ENCODE data around the gene ICOS. TPM values are rescaled to one million over a fixed set of nuclear protein-coding genes. Genes with fewer than 3 reads are reported as not detected.

The ICOS gene
- total and polyA plus RNA-seq, 2 donors (not counting 3 experiments of a cell fraction or from before 2014, with no cell fraction given): not detected

DNA sequence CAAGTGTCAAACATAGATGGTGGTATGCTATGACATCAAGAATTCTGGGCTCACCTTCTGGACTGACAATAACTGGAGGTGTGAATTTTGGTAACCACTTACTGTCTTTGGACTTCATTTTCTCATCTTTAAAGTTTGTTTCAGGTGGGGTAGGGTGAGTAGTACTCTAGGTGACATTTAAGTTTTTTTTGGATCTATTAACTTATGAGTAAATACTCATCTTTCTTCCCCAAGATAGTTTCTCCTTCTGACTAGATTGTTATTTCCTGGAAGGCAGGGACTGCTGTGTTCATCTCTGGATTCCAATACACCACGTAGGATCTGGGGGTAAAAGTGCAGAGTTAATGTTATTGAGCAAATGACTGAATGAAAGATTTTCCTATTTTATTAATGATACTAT, 55.9 kb downstream of the ICOS start:
- Histone ChIP-seq H2AFZ (ENCODE audit: low read depth, low read length) (no peak overlapping the region), H3K36me3 (ENCODE audit: control insufficient read depth in 2 of 2, extremely low read depth in 1 of 2, insufficient read depth in 2 of 2, low read length in 2 of 2) (no peaks in the 10 kb centered on the region), H3K4me3 (replicated peaks in 1 of 3; ENCODE audit: insufficient read depth in 1 of 3, low read depth in 1 of 3, low read length in 3 of 3) (no peak overlapping the region), H3K79me2 (ENCODE audit: control insufficient read depth, insufficient read depth, low read length) (no peaks in the 10 kb centered on the region), H3K9ac (replicated peaks; ENCODE audit: extremely low read depth, insufficient read depth, low read length) (no peak overlapping the region), H3K27ac (ENCODE audit: insufficient read depth, low read depth, low read length) (no peak overlapping the region), H3K9me1 (replicated peaks; ENCODE audit: control insufficient read depth, extremely low read depth, insufficient read depth, low read length) (no peaks in the 10 kb centered on the region), H3K9me3 (replicated peaks; ENCODE audit: control insufficient read depth, insufficient read depth, low read length) (no peaks in the 10 kb centered on the region), H3K27me3 (ENCODE audit: control insufficient read depth in 2 of 2, insufficient read depth in 2 of 2, low read length in 2 of 2) (peaks cover 3 to 6% of the 10 kb centered on the region in 2 experiments), H3K4me2 (ENCODE audit: insufficient read depth, low read length) (no peak overlapping the region), H3K4me1 (ENCODE audit: control insufficient read depth, extremely low read depth, insufficient read depth, low read length) (no peaks in the 10 kb centered on the region), H4K20me1 (replicated peaks; ENCODE audit: control insufficient read depth, extremely low read depth, insufficient read depth, low read length) (no peaks in the 10 kb centered on the region)
- dilution Hi-C loops (cut with MboI; ENCODE audit: extremely low pct_ligation_motif_present, low sequenced_read_pairs) (no loop called here), intact Hi-C loops (cut with micrococcal nuclease) (no loop called here)
- no peak for FAIRE-seq
- DNase-seq (ENCODE audit: low read depth, low spot score): no peak
- ChIA-PET CTCF (no interaction called here), POLR2A (no interaction called here)
- BruUV-seq (replicated peaks): no TSS peak
- TF ChIP-seq, protein P1, sequence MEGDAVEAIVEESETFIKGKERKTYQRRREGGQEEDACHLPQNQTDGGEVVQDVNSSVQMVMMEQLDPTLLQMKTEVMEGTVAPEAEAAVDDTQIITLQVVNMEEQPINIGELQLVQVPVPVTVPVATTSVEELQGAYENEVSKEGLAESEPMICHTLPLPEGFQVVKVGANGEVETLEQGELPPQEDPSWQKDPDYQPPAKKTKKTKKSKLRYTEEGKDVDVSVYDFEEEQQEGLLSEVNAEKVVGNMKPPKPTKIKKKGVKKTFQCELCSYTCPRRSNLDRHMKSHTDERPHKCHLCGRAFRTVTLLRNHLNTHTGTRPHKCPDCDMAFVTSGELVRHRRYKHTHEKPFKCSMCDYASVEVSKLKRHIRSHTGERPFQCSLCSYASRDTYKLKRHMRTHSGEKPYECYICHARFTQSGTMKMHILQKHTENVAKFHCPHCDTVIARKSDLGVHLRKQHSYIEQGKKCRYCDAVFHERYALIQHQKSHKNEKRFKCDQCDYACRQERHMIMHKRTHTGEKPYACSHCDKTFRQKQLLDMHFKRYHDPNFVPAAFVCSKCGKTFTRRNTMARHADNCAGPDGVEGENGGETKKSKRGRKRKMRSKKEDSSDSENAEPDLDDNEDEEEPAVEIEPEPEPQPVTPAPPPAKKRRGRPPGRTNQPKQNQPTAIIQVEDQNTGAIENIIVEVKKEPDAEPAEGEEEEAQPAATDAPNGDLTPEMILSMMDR (IDR thresholded peaks at IDR 0.05; ENCODE audit: extremely low read depth in 1 of 2, insufficient read depth in 1 of 2, low read depth in 1 of 2, low read length in 2 of 2): no peak
- TF ChIP-seq JUN (IDR thresholded peaks at IDR 0.05; ENCODE audit: borderline replicate concordance, insufficient read depth, insufficient read length, low read depth): no peak
- TF ChIP-seq, protein P2, sequence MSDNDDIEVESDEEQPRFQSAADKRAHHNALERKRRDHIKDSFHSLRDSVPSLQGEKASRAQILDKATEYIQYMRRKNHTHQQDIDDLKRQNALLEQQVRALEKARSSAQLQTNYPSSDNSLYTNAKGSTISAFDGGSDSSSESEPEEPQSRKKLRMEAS (IDR thresholded peaks at IDR 0.05; ENCODE audit: insufficient read depth, insufficient read length): no peak
- TF ChIP-seq MYC (IDR thresholded peaks at IDR 0.05; ENCODE audit: low read depth, low read length): no peak
- no peak for TF ChIP-seq GATA2 (IDR thresholded peaks at IDR 0.05; ENCODE audit: insufficient read depth, insufficient read length, low read depth, low read length)
- TF ChIP-seq POLR2AphosphoS5 (IDR thresholded peaks at IDR 0.05; ENCODE audit: insufficient read depth, low read depth, low read length): no peak
- TF ChIP-seq EZH2 (IDR thresholded peaks at IDR 0.05; ENCODE audit: borderline replicate concordance, low read depth, low read length, severe bottlenecking): no peak
- no peak for TF ChIP-seq FOS (IDR thresholded peaks at IDR 0.05; ENCODE audit: borderline replicate concordance, insufficient read depth, low read length)
- no peak for TF ChIP-seq POLR2A (IDR thresholded peaks at IDR 0.05; ENCODE audit: low read depth, low read length)
